K562 (cell line): ENCODE data around the gene FRYL. TPM values are rescaled to one million over a fixed set of nuclear protein-coding genes. Genes with fewer than 3 reads are reported as not detected.
A peak's percentile ranks its signal among the peaks of the same experiment; 100 is the strongest.

Experiments used
- KDM1A ChIP-seq, 2 experiments: fragments of 450-650 bp; IDR thresholded peaks; 2 replicates each; pipeline ENCODE4 v1.6.1; 2016; ENCODE audit warnings: mild to moderate bottlenecking in 2 of 2
- KDM5B ChIP-seq: fragments of 200-600 bp; sonication (generic); IDR thresholded peaks from 2 replicates; pipeline ENCODE4 v1.6.1; 2012; ENCODE audit warnings: low read depth, mild to moderate bottlenecking, moderate library complexity, low read length, control low read depth, inconsistent platforms; ENCODE audit not compliant: insufficient replicate concordance
- KLF1 ChIP-seq: fragments of 450-650 bp; IDR thresholded peaks from 2 replicates; pipeline ENCODE4 v1.6.1; 2016; ENCODE audit warnings: missing genetic modification characterization, missing compliant biosample characterization
- MEF2A ChIP-seq: IDR thresholded peaks from 2 replicates; pipeline ENCODE4 v1.6.1; 2011; ENCODE audit warnings: low read depth, mild to moderate bottlenecking, low read length, moderate library complexity; ENCODE audit not compliant: control insufficient read depth
- NR2C2 ChIP-seq, 2 experiments: fragments of 200-800 bp in 1 of 2; sonication (Bioruptor generic) in 1 of 2; sonication (generic) in 1 of 2; formaldehyde crosslinking in 1 of 2; IDR thresholded peaks; 2 replicates each; pipeline versions ENCODE4 v1.6.1 to v1.8.0; 2016 to 2022; ENCODE audit warnings: mild to moderate bottlenecking in 1 of 2, missing compliant biosample characterization in 1 of 2, missing genetic modification characterization in 1 of 2, missing genetic modification reagents in 1 of 2
- RBM15 ChIP-seq: fragments of 200-400 bp; formaldehyde crosslinking; IDR thresholded peaks from 2 replicates; pipeline ENCODE4 v1.6.1; 2018; ENCODE audit warnings: mild to moderate bottlenecking, low read length, moderate library complexity; ENCODE audit not compliant: insufficient read depth
- RERE ChIP-seq: sonication (generic); formaldehyde crosslinking; IDR thresholded peaks from 2 replicates; pipeline ENCODE4 v1.8.0; 2023; ENCODE audit warnings: missing genetic modification reagents, mild to moderate bottlenecking, borderline replicate concordance
- SNRNP70 ChIP-seq: fragments of 200-400 bp; formaldehyde crosslinking; optimal IDR thresholded peaks from 2 replicates; pipeline ENCODE3; 2017; ENCODE audit warnings: low read depth, low read length
- SP2 ChIP-seq: IDR thresholded peaks from 2 replicates; pipeline ENCODE4 v1.6.1; 2011; ENCODE audit warnings: mild to moderate bottlenecking, low read depth, low read length, moderate library complexity; ENCODE audit not compliant: poor library complexity, severe bottlenecking; ENCODE audit errors: extremely low read depth
- ZSCAN29 ChIP-seq: fragments of 450-650 bp; IDR thresholded peaks from 2 replicates; pipeline ENCODE4 v1.6.1; 2017
- polyA plus RNA-seq, 8 experiments: library from polyadenylated mRNA; depleted of rRNA in 4 of 8; stranded (reverse) in 5 of 8; unstranded in 3 of 8; fragments of >200 nt; fragmentation: Nextera tagmentation in 2 of 8; fragmentation: Illumina TruSeq in 1 of 8; extraction: Ambion mirVana in 2 of 8; extraction: Trizol in 1 of 8; gene quantifications; 2 replicates each; pipeline versions ENCODE4 v1.2.1 to v1.2.3, GENCODE V29; 2011 to 2014; ENCODE audit warnings: inconsistent platforms in 1 of 8, missing spikeins in 1 of 8
- total RNA-seq, 7 experiments: library from RNA; depleted of rRNA in 6 of 7; stranded (reverse); fragments of >200 nt in 6 of 7; fragmentation: Illumina TruSeq in 2 of 7; extraction: Trizol in 2 of 7; gene quantifications; 2 replicates each; pipeline versions ENCODE4 v1.2.1 to v1.2.3, GENCODE V29; 2011 to 2021; ENCODE audit warnings: low replicate concordance in 1 of 7
- TF ChIP-seq, protein P1 (sequence below): fragments of 250-450 bp; sonication (Bioruptor Pico); IDR thresholded peaks from 2 replicates; pipeline ENCODE4 v1.9.0; 2021; ENCODE audit warnings: mild to moderate bottlenecking, inconsistent platforms
- TF ChIP-seq, protein P2 (sequence below), 2 experiments: IDR thresholded peaks; 2 replicates each; pipeline ENCODE4 v1.6.1; 2012; ENCODE audit warnings: improper control_type of control experiment in 2 of 2, low read depth in 2 of 2, low read length in 2 of 2, borderline replicate concordance in 1 of 2
- TF ChIP-seq, protein P3 (sequence below): fragments of 450-650 bp; IDR thresholded peaks from 2 replicates; pipeline ENCODE4 v1.6.1; 2016; ENCODE audit warnings: missing biosample characterization, missing genetic modification characterization

The FRYL gene
- total and polyA plus RNA-seq, 9 of the 15 experiments (the other 6 are each of a cell fraction or from before 2014, with no cell fraction given): 7.2 to 34.9 (median 15.9) TPM

GRCh38 chr4:48779095-48779997, 733 bp downstream of the FRYL start (continued):
- TF ChIP-seq, protein P1, sequence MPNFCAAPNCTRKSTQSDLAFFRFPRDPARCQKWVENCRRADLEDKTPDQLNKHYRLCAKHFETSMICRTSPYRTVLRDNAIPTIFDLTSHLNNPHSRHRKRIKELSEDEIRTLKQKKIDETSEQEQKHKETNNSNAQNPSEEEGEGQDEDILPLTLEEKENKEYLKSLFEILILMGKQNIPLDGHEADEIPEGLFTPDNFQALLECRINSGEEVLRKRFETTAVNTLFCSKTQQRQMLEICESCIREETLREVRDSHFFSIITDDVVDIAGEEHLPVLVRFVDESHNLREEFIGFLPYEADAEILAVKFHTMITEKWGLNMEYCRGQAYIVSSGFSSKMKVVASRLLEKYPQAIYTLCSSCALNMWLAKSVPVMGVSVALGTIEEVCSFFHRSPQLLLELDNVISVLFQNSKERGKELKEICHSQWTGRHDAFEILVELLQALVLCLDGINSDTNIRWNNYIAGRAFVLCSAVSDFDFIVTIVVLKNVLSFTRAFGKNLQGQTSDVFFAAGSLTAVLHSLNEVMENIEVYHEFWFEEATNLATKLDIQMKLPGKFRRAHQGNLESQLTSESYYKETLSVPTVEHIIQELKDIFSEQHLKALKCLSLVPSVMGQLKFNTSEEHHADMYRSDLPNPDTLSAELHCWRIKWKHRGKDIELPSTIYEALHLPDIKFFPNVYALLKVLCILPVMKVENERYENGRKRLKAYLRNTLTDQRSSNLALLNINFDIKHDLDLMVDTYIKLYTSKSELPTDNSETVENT (CRISPR knock-in tag): peak; percentile 11; the same call in 1 of the 2 replicates
- TF ChIP-seq KDM5B: peak; percentile 3
- TF ChIP-seq ZSCAN29: no peak
- TF ChIP-seq SP2: no peak
- no peak for TF ChIP-seq MEF2A
- no peak for TF ChIP-seq SNRNP70
- 0 out of 2 replicates have a peak, but pooled peaks have one; percentile 47 for TF ChIP-seq KLF1 (tag)
- no peak for TF ChIP-seq NR2C2 (CRISPR knock-in tag; IDR thresholded peaks at IDR 0.05)
- TF ChIP-seq NR2C2 (tag; IDR thresholded peaks at IDR 0.05): 0 out of 2 replicates have a peak, but pooled peaks have one; percentile 20
- no peak for TF ChIP-seq RBM15
- TF ChIP-seq, protein P2, sequence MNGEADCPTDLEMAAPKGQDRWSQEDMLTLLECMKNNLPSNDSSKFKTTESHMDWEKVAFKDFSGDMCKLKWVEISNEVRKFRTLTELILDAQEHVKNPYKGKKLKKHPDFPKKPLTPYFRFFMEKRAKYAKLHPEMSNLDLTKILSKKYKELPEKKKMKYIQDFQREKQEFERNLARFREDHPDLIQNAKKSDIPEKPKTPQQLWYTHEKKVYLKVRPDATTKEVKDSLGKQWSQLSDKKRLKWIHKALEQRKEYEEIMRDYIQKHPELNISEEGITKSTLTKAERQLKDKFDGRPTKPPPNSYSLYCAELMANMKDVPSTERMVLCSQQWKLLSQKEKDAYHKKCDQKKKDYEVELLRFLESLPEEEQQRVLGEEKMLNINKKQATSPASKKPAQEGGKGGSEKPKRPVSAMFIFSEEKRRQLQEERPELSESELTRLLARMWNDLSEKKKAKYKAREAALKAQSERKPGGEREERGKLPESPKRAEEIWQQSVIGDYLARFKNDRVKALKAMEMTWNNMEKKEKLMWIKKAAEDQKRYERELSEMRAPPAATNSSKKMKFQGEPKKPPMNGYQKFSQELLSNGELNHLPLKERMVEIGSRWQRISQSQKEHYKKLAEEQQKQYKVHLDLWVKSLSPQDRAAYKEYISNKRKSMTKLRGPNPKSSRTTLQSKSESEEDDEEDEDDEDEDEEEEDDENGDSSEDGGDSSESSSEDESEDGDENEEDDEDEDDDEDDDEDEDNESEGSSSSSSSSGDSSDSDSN (IDR thresholded peaks at IDR 0.05; ENCODE audit: borderline replicate concordance in 1 of 2, low read depth in 2 of 2, low read length in 2 of 2): peak; percentile 88 to 94
- TF ChIP-seq RERE (CRISPR knock-in tag): 0 out of 2 replicates have a peak, but pooled peaks have one; percentile 25
- TF ChIP-seq, protein P3, sequence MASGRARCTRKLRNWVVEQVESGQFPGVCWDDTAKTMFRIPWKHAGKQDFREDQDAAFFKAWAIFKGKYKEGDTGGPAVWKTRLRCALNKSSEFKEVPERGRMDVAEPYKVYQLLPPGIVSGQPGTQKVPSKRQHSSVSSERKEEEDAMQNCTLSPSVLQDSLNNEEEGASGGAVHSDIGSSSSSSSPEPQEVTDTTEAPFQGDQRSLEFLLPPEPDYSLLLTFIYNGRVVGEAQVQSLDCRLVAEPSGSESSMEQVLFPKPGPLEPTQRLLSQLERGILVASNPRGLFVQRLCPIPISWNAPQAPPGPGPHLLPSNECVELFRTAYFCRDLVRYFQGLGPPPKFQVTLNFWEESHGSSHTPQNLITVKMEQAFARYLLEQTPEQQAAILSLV: no peak
- TF ChIP-seq KDM1A (IDR thresholded peaks at IDR 0.05): no peak
